HG03460 (cell line): Measurements from ENCODE around the gene BRD3OS.
"Not testable (repeated sequence)": the region's sequence is repeated elsewhere in the genome, so short reads cannot be mapped to it uniquely, and the experiment has no call there.

ENCODE experiments used
- ATAC-seq: cut with Tn5 transposase; IDR thresholded peaks from one replicate; pipeline ENCODE4 v1.9.1; 2021; ENCODE audit not compliant: unreplicated experiment

Gene BRD3OS

DNA sequence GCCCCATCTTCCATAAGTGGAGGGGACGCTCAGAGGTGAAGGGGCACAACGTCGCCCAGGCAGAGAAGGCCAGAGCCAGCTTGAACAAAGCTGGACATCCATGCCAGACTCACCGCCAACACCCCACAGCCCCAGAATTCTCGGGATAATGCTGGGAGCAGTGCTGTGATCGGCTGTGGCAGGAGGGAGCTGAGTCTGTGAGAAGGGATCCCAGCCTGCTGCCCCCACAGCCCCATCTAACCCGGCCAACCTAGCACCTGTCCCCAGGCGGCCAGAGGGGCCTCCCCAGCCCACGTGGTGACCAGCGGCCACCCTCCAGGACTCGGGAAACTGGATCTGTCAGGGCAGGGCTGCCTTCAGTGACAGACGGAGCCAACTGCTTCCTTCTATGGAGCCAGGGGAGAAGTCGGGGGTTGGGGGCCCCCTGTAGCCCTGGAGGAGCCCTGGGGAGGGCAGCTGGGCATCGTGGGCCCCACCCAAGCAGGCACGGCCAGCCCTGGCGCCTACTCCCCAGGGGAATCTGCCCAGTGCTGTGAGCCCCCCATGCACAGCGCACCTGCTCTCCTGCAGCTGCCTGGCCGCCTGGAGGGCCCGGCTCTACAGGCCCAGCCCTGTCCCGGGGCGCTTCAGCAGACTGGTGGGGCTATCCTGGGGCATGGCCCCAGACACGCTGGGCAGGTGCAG, 36.5 kb downstream of the BRD3OS start:
- no peak for ATAC-seq

DNA sequence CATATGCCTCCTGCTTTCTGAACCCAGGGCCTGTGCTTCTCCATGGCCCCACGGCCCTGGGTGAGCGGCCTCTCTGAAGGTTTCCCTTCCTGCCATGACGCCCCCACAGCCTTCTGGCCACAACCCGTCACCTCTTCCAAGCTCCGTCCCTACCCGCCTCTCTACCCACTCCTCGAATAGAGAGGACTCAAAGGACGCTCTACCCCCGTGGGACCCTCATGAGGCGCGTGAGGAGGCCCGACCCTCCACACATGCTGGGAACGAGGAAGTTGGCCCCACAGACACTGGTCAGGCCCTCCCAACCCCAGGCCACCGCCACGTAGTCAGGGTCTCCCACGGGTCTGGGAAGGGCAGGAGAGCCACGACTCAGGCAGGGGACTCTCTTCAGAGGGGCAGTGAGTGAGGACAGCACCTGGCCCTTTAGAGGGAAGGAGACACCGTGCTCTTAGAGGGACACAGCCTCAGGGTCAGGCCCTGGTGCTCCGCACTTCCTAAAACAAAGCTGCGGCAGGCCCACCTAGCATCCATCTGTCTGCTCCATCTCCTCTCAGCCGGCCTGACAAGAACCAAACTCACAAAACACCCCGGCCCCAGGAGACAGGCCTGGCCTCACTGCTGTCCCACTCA, 37.3 kb downstream of the BRD3OS start:
- no peak for ATAC-seq

DNA sequence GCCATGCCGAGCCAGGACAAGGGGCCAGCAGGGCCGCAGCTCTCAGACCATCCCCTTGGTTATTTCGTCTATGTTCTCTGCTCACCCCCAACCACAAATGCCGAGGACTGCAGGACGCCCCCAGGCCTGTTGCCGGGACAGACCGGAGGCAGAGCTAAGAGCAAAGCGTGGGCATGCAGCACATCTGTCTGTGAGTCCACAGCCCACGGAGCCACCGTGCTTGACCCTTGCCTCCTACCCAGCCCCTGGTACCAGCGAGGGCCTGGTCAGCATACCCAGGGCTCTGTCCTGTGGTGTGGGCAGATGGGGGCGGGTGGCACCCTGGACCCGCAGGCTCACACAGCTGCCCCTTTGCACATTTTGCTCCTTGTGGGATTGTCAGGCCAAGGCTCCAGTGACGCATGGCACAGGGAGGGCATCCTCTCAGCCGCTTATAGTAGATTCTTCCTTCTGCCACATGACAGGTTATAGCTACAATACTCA, 37.8 kb downstream of the BRD3OS start:
- no peak for ATAC-seq

- ATAC-seq = no peak
Measured at GRCh38 chr9:134063571-134064450, 38.5 kb downstream of the BRD3OS start.

GRCh38 chr9:134064711-134065110, 39.4 kb downstream of the BRD3OS start:
- no peak for ATAC-seq

DNA sequence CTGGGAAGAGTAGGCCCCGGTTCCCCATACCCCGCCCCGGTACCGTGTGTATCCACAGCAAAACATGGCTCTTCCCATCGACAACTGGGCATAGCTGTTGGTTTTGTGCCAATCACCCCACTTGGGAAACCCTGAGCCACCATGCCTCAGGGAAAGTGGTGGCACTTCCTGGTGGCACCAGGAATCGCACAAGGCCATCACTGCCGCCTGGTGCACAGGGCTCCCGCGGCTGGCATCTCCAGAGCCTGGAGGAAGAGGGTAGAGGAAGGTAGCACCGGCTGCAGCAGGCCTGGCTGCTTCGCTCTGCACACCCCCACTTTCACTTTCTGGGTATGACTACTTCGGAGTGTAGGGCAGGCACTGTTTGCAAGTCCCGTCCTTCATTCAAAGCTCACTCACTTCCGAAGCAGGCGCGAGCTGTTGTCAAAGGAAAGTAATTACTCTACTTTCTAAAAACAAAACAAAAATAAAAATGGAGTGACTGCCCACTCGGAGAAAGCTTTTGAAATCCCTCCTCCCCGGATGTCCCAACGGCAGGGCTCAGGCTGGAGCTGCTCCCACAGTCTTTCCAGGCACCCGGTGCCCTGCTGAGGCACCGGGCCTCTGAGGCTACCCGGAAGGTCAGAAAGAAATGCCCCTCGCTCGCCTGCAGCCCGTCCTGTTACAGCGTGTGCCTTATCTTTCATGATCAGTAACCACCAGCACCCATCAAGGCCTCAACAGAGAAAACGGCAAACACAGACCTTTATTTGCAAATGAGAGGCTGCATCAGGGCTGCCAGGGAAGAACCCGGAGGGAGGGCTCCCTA, 40.5 kb downstream of the BRD3OS start:
- ATAC-seq = peak; percentile 26

DNA sequence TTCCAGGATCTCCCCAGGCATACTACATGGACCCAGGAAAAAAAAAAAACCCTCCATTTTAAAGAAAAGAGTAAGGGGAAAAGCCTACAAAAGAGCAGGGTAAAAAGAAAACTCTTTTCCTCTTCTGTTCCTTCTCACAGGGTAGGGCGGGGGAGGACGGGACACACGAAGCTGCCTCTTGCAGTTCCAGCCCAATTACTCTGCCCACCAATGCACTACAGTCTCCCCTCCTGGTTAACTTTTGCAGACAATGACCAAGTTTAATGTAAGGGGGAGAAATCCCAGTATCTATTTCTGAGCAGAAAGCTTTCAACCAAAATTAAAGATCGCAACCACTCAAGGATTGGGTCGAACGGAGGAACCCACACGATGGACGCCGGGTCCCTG, 41.2 kb downstream of the BRD3OS start:
- no peak for ATAC-seq

GRCh38 chr9:134066913-134067851, 41.9 kb downstream of the BRD3OS start:
- ATAC-seq = peak; percentile 7

DNA sequence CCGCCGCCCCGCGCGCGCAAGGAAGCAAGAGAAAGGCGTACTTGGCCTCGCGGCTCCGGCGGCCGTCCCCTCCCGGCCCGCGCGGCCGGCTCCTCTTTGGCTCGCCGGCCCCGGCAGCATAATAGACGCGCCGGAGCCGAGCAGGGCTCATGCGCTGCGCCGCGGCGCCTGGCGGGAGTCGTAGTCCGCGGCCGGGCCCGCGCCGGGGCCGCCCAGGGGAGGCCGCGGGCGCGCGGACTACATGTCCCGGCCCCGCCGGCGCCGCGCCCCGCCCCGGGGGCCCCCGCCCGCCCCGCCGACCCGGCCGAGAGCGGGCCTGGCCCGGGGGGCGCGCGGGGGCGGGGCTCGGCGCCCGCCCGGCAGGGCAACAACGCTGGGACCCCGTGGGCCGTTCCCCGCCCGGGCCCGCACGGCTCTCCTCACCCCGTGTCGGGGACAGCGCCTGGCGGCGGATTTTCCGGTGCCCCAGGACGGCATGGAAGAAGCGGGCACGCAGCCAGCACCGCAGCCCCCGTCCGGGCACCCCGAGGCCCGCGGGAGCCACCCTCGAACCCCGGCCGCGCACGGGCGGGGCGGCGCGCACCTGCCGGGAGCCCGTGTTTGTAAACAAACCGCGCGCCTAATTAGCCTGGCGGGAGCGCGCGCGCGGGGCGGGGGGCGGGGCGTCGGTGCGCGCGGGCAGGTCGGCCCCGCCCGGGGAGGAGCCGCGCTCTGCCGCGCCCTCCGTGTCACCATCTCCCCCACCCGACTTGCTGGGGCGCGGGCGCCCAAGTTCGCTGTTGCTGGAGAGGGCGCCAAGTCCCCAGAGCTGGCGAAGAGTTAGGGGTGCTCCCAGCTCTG, 42.8 kb downstream of the BRD3OS start, which contains the start of gene BRD3:
Gene BRD3 (minus strand): TSS at position 123 of the 840 bp plus-strand sequence. CDS start 14,549 bp downstream, outside the sequence.
- ATAC-seq = peak; percentile 66

DNA sequence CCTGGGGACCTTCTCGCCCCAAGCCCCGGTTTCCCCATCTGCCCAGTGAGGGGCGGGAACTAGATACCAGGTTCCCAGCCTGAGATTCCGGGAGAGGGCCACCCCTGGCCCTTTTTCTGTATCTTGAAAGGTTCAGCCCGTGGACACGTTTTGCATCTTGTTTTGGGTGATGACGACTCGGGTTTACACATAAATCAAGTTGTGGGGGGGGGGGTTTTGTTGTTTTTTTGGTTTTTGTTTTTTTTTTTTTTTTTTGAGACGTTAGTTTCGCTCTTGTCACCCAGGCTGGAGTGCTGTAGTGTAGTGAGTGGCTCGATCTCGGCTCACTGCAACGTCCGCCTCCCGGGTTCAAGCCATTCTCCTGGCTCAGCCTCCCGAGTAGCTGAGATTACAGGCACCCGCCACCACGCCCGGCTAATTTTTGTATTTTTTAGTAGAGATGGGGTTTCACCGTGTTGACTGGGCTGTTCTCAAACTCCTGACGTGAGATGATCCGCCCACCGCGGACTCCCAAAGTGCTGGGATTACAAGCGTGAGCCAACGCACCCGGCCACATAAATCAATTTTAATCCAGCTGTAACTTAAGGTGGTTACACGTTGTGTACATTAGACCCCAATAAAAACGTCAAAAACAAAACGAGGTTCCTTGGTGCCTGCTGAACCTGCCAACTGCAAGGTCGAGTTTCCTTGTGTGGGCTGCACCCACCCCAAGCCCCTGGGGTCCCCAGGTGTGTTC, 43.6 kb downstream of the BRD3OS start:
- ATAC-seq = peak; percentile 5

- ATAC-seq = no peak
Measured at GRCh38 chr9:134069480-134070399, 44.5 kb downstream of the BRD3OS start.

GRCh38 chr9:134071149-134071548, 45.9 kb downstream of the BRD3OS start:
- ATAC-seq = no peak

DNA sequence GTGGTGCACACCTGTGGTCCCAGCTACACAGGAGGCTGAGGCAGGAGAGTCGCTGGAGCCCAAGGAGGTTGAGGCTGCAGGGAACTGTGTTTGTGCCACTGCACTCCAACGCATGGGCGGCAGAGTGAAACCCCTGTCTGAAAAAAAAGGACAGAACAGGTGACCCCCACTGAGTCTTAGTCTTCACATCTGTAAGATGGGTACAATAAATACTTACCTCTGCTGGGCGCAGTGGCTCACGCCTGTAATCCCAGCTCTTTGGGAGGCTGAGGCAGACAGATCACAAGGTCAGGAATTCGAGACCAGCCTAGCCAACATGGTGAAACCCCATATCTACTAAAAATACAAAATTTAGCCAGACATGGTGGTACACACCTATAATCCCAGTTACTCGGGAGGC, 47.4 kb downstream of the BRD3OS start:
- not testable (repeated sequence) for ATAC-seq

- no peak for ATAC-seq
Measured at GRCh38 chr9:134073500-134073899, 48.2 kb downstream of the BRD3OS start.

- ATAC-seq = not testable (repeated sequence)
Measured at GRCh38 chr9:134075689-134076088, 50.4 kb downstream of the BRD3OS start.

GRCh38 chr9:134076644-134077043, 51.4 kb downstream of the BRD3OS start:
- ATAC-seq = no peak
